HepG2 (cell line): Measurements from ENCODE around the gene CRLF1. TPM values are rescaled to one million over a fixed set of nuclear protein-coding genes. Genes with fewer than 3 reads are reported as not detected.
A peak's percentile ranks its signal among the peaks of the same experiment; 100 is the strongest.

ENCODE experiments used
- CHD4 ChIP-seq: fragments of 200-600 bp; sonication (generic); IDR thresholded peaks from 2 replicates; pipeline ENCODE4 v1.7.0; 2017; ENCODE audit warnings: mild to moderate bottlenecking, low read length, borderline replicate concordance
- EZH2 ChIP-seq: conservative IDR thresholded peaks from 2 replicates; pipeline ENCODE4 v1.6.1; 2012; ENCODE audit warnings: mild to moderate bottlenecking, low read depth, low read length, moderate library complexity
- KLF15 ChIP-seq: sonication (generic); formaldehyde crosslinking; IDR thresholded peaks from 2 replicates; pipeline ENCODE4 v1.8.1; 2023; ENCODE audit warnings: borderline replicate concordance, mild to moderate bottlenecking, inconsistent platforms, missing genetic modification reagents, mixed read lengths
- NRL ChIP-seq: sonication (generic); formaldehyde crosslinking; IDR thresholded peaks from 2 replicates; pipeline ENCODE4 v1.5.0; 2020; ENCODE audit warnings: missing genetic modification reagents, mild to moderate bottlenecking, moderate library complexity, borderline replicate concordance
- PHF5A ChIP-seq: IDR thresholded peaks from one replicate; pipeline ENCODE4 v1.6.1; 2018; ENCODE audit warnings: low read depth, missing genetic modification reagents; ENCODE audit not compliant: unreplicated experiment
- REL ChIP-seq: sonication (generic); formaldehyde crosslinking; conservative IDR thresholded peaks from 2 replicates; pipeline ENCODE4 v1.8.0; 2022; ENCODE audit warnings: mild to moderate bottlenecking, missing genetic modification reagents, moderate library complexity
- TARDBP ChIP-seq: sonication (generic); formaldehyde crosslinking; IDR thresholded peaks from 2 replicates; pipeline ENCODE4 v1.8.0; 2022; ENCODE audit warnings: mild to moderate bottlenecking, missing genetic modification reagents
- TRIM24 ChIP-seq: sonication (generic); formaldehyde crosslinking; IDR thresholded peaks from 2 replicates; pipeline ENCODE4 v1.8.0; 2022; ENCODE audit warnings: mild to moderate bottlenecking, missing genetic modification reagents
- ZNF292 ChIP-seq: sonication (generic); formaldehyde crosslinking; IDR thresholded peaks from 2 replicates; pipeline ENCODE4 v1.8.1; 2022; ENCODE audit warnings: mild to moderate bottlenecking, low read depth, missing genetic modification reagents, borderline replicate concordance
- ZNF577 ChIP-seq: sonication (generic); formaldehyde crosslinking; IDR thresholded peaks from 2 replicates; pipeline ENCODE4 v1.4.0; 2020; ENCODE audit warnings: mild to moderate bottlenecking, low read depth, missing genetic modification reagents, borderline replicate concordance
- ZNF782 ChIP-seq: sonication (generic); formaldehyde crosslinking; IDR thresholded peaks from 2 replicates; pipeline ENCODE4 v1.4.0; 2020; ENCODE audit warnings: missing genetic modification reagents, mild to moderate bottlenecking, borderline replicate concordance
- ZSCAN22 ChIP-seq: sonication (generic); formaldehyde crosslinking; IDR thresholded peaks from 2 replicates; pipeline ENCODE4 v1.4.0; 2020; ENCODE audit warnings: mild to moderate bottlenecking, missing genetic modification reagents
- polyA plus RNA-seq, 8 experiments: library from polyadenylated mRNA; depleted of rRNA in 3 of 8; stranded (reverse) in 7 of 8; unstranded in 1 of 8; fragments of >200 nt; fragmentation: Illumina TruSeq in 4 of 8; extraction: Trizol in 4 of 8; gene quantifications; 2 replicates each; pipeline versions ENCODE4 v1.2.1 to v1.2.3, GENCODE V29; 2011 to 2016; ENCODE audit warnings: low read depth in 4 of 8, missing spikeins in 1 of 8, mixed read lengths in 1 of 8; ENCODE audit not compliant: insufficient read depth in 1 of 8
- total RNA-seq, 5 experiments: library from RNA; depleted of rRNA; stranded (reverse); fragments of >200 nt; fragmentation: Illumina TruSeq; extraction: Trizol; gene quantifications; 2 replicates each; pipeline ENCODE4 v1.2.3, GENCODE V29; 2016; ENCODE audit warnings: low read depth in 1 of 5
- TF ChIP-seq, protein P1 (sequence below), 2 experiments: sonication (generic) in 1 of 2; formaldehyde crosslinking in 1 of 2; IDR thresholded peaks; 2 replicates each; pipeline versions ENCODE4 v1.6.1 to v1.9.0; 2014 to 2022; ENCODE audit warnings: antibody characterized with exemption in 1 of 2, borderline replicate concordance in 1 of 2, inconsistent platforms in 1 of 2, low read depth in 1 of 2, missing genetic modification reagents in 1 of 2
- TF ChIP-seq, protein P2 (sequence below): IDR thresholded peaks from 2 replicates; pipeline ENCODE4 v1.6.1; 2016; ENCODE audit warnings: missing compliant biosample characterization, missing genetic modification reagents, borderline replicate concordance
- TF ChIP-seq, protein P3 (sequence below): sonication (generic); formaldehyde crosslinking; IDR thresholded peaks from 2 replicates; pipeline ENCODE4 v1.8.1; 2022; ENCODE audit warnings: low read depth, mild to moderate bottlenecking, missing genetic modification reagents
- TF ChIP-seq, protein P4 (sequence below): sonication (generic); formaldehyde crosslinking; IDR thresholded peaks from 2 replicates; pipeline ENCODE4 v1.8.1; 2023; ENCODE audit warnings: missing genetic modification reagents, inconsistent platforms, borderline replicate concordance

The CRLF1 gene
- total and polyA plus RNA-seq, 2 of the 13 experiments (the other 11 are each of a cell fraction or from before 2014, with no cell fraction given), result 217 to 296 TPM

DNA sequence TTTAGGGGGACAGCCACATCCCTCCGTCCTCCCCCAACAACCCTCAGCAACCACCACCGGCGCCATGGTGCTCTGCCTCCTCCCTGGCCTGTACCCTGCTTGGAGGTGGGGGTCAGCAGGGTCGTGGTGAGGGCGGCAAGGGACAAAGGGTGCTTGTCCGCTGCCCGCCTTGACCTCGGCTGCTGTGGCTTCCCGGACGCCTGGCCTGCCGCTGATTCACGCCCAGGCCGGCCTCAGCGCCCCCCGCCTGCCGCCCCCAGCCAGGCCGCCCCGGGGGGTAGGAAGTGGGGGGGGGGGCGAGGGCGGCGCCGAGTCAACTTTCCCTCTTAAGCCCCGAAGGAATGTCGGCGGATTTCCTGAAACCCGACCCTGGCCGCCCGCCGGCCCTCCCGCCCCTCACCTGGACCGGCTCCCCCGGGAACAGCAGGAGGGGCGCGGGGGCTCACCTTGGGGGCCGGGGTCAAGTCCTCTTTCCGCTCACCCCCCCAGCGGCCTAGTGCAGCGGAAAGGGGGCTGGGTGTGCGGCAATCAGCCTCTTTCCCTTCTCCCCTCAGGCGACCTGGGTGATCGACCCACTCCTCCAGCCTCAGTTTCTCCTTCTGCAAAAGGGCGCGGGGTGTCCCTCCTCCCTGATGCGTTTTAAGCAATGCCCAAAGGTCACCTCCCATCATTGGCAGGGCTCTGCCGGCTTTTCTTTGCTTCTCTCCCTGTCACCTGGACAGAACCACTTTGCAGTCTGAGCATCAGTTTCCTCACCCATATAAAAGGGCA, 4.1 kb upstream of the CRLF1 start (continued):
- TF ChIP-seq, protein P1, sequence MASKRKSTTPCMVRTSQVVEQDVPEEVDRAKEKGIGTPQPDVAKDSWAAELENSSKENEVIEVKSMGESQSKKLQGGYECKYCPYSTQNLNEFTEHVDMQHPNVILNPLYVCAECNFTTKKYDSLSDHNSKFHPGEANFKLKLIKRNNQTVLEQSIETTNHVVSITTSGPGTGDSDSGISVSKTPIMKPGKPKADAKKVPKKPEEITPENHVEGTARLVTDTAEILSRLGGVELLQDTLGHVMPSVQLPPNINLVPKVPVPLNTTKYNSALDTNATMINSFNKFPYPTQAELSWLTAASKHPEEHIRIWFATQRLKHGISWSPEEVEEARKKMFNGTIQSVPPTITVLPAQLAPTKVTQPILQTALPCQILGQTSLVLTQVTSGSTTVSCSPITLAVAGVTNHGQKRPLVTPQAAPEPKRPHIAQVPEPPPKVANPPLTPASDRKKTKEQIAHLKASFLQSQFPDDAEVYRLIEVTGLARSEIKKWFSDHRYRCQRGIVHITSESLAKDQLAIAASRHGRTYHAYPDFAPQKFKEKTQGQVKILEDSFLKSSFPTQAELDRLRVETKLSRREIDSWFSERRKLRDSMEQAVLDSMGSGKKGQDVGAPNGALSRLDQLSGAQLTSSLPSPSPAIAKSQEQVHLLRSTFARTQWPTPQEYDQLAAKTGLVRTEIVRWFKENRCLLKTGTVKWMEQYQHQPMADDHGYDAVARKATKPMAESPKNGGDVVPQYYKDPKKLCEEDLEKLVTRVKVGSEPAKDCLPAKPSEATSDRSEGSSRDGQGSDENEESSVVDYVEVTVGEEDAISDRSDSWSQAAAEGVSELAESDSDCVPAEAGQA (IDR thresholded peaks at IDR 0.05; ENCODE audit: low read depth), result no peak
- TF ChIP-seq, protein P1 (CRISPR knock-in tag; IDR thresholded peaks at IDR 0.05; ENCODE audit: borderline replicate concordance), result no peak
- TF ChIP-seq ZNF577 (CRISPR knock-in tag), result no peak
- TF ChIP-seq NRL (CRISPR knock-in tag), result no peak; the same call in 1 of the 2 replicates
- TF ChIP-seq EZH2, result no peak
- TF ChIP-seq, protein P2, sequence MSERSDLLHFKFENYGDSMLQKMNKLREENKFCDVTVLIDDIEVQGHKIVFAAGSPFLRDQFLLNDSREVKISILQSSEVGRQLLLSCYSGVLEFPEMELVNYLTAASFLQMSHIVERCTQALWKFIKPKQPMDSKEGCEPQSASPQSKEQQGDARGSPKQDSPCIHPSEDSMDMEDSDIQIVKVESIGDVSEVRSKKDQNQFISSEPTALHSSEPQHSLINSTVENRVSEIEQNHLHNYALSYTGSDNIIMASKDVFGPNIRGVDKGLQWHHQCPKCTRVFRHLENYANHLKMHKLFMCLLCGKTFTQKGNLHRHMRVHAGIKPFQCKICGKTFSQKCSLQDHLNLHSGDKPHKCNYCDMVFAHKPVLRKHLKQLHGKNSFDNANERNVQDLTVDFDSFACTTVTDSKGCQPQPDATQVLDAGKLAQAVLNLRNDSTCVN, result no peak
- peak; percentile 51; the same call in 1 of the 2 replicates for TF ChIP-seq ZNF292
- TF ChIP-seq CHD4, result peak; percentile 76; the same call in 1 of the 2 replicates
- 0 out of 2 replicates have a peak, but pooled peaks have one; percentile 39 for TF ChIP-seq KLF15 (CRISPR knock-in tag)
- TF ChIP-seq PHF5A (CRISPR knock-in tag), result no peak
- TF ChIP-seq ZSCAN22 (CRISPR knock-in tag), result peak; percentile 70; the same call in 1 of the 2 replicates
- peak; percentile 91; the same call in 1 of the 2 replicates for TF ChIP-seq TARDBP (CRISPR knock-in tag)
- TF ChIP-seq, protein P3, sequence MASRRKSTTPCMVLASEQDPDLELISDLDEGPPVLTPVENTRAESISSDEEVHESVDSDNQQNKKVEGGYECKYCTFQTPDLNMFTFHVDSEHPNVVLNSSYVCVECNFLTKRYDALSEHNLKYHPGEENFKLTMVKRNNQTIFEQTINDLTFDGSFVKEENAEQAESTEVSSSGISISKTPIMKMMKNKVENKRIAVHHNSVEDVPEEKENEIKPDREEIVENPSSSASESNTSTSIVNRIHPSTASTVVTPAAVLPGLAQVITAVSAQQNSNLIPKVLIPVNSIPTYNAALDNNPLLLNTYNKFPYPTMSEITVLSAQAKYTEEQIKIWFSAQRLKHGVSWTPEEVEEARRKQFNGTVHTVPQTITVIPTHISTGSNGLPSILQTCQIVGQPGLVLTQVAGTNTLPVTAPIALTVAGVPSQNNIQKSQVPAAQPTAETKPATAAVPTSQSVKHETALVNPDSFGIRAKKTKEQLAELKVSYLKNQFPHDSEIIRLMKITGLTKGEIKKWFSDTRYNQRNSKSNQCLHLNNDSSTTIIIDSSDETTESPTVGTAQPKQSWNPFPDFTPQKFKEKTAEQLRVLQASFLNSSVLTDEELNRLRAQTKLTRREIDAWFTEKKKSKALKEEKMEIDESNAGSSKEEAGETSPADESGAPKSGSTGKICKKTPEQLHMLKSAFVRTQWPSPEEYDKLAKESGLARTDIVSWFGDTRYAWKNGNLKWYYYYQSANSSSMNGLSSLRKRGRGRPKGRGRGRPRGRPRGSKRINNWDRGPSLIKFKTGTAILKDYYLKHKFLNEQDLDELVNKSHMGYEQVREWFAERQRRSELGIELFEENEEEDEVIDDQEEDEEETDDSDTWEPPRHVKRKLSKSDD, result 0 out of 2 replicates have a peak, but pooled peaks have one; percentile 42
- TF ChIP-seq, protein P4, sequence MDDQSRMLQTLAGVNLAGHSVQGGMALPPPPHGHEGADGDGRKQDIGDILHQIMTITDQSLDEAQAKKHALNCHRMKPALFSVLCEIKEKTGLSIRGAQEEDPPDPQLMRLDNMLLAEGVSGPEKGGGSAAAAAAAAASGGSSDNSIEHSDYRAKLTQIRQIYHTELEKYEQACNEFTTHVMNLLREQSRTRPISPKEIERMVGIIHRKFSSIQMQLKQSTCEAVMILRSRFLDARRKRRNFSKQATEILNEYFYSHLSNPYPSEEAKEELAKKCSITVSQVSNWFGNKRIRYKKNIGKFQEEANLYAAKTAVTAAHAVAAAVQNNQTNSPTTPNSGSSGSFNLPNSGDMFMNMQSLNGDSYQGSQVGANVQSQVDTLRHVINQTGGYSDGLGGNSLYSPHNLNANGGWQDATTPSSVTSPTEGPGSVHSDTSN (CRISPR knock-in tag), result no peak
- no peak for TF ChIP-seq REL
- no peak for TF ChIP-seq TRIM24 (CRISPR knock-in tag)
- TF ChIP-seq ZNF782, result no peak
